NCI-H1436 treated with DMSO at 0.1 percent for 48 hours (cell line): ENCODE measurements around the gene ODAD4.
A peak's percentile ranks its signal among the peaks of the same experiment; 100 is the strongest.

ENCODE experiments used
- DNase-seq: peaks from one replicate; lab custom pipeline; 2025; lab: John Stamatoyannopoulos, UW

The ODAD4 gene

GRCh38 chr17:41930009-41930832, at the start of gene ODAD4:
ODAD4 (plus strand) TSS chr17:41930617; CDS start chr17:41930724, 107 bp downstream.
- DNase-seq = peak; percentile 80

GRCh38 chr17:41882756-41883155, 47.7 kb upstream of the ODAD4 start:
- no peak for DNase-seq

GRCh38 chr17:41885733-41886132, 44.7 kb upstream of the ODAD4 start:
- no peak for DNase-seq

GRCh38 chr17:41888332-41888965, 42.0 kb upstream of the ODAD4 start:
- DNase-seq = no peak

- DNase-seq = no peak
Measured at GRCh38 chr17:41891135-41892020, 39.0 kb upstream of the ODAD4 start.

- no peak for DNase-seq
Measured at GRCh38 chr17:41892021-41892376, 38.4 kb upstream of the ODAD4 start.

GRCh38 chr17:41893384-41893783, 37.0 kb upstream of the ODAD4 start:
- no peak for DNase-seq

GRCh38 chr17:41894791-41895331, 35.6 kb upstream of the ODAD4 start:
- no peak for DNase-seq

- DNase-seq = no peak
Measured at GRCh38 chr17:41895617-41896016, 34.8 kb upstream of the ODAD4 start.

GRCh38 chr17:41896726-41897125, 33.7 kb upstream of the ODAD4 start:
- no peak for DNase-seq

- no peak for DNase-seq
Measured at GRCh38 chr17:41901646-41902045, 28.8 kb upstream of the ODAD4 start.

- DNase-seq = no peak
Measured at GRCh38 chr17:41904242-41904841, 26.1 kb upstream of the ODAD4 start.

- DNase-seq = no peak
Measured at GRCh38 chr17:41905172-41905571, 25.2 kb upstream of the ODAD4 start.

- DNase-seq = no peak
Measured at GRCh38 chr17:41906465-41907184, 23.8 kb upstream of the ODAD4 start.

GRCh38 chr17:41907185-41907556, 23.2 kb upstream of the ODAD4 start:
- no peak for DNase-seq

GRCh38 chr17:41907633-41908539, 22.5 kb upstream of the ODAD4 start:
- no peak for DNase-seq

GRCh38 chr17:41909088-41909487, 21.3 kb upstream of the ODAD4 start:
- DNase-seq = no peak

- DNase-seq = no peak
Measured at GRCh38 chr17:41910701-41911391, 19.6 kb upstream of the ODAD4 start.

GRCh38 chr17:41912925-41913324, 17.5 kb upstream of the ODAD4 start:
- DNase-seq = no peak

GRCh38 chr17:41913798-41914197, 16.6 kb upstream of the ODAD4 start:
- DNase-seq = no peak
